Uterus (tissue), 2 donors: Measurements from ENCODE around the gene NAA30.

Source experiments
- CTCF ChIP-seq, 4 experiments: fragments of 200-600 bp in 2 of 4; fragments of 450-650 bp in 2 of 4; sonication (generic) in 2 of 4; IDR thresholded peaks; one replicate each; pipeline ENCODE4 v1.5.1; 2016 to 2019; ENCODE audit warnings: antibody characterized with exemption in 4 of 4, mild to moderate bottlenecking in 2 of 4, moderate library complexity in 1 of 4
- POLR2A ChIP-seq, 2 donors: fragments of 450-650 bp; IDR thresholded peaks; one replicate each; pipeline ENCODE4 v1.6.1; 2016; ENCODE audit warnings: antibody characterized with exemption in 2 of 2, mild to moderate bottlenecking in 1 of 2, moderate library complexity in 1 of 2

- TF ChIP-seq POLR2A (IDR thresholded peaks at IDR 0.05) = no peak
- no peak for TF ChIP-seq CTCF (IDR thresholded peaks at IDR 0.05)
Measured at GRCh38 chr14:57408634-57409033, 18.2 kb downstream of the NAA30 start.
